NCI-H2107 (cell line): ENCODE results near the gene ATP4A.

Experiments used
- DNase-seq: peaks from one replicate; lab custom pipeline; 2025; lab: John Stamatoyannopoulos, UW

Gene ATP4A

DNA sequence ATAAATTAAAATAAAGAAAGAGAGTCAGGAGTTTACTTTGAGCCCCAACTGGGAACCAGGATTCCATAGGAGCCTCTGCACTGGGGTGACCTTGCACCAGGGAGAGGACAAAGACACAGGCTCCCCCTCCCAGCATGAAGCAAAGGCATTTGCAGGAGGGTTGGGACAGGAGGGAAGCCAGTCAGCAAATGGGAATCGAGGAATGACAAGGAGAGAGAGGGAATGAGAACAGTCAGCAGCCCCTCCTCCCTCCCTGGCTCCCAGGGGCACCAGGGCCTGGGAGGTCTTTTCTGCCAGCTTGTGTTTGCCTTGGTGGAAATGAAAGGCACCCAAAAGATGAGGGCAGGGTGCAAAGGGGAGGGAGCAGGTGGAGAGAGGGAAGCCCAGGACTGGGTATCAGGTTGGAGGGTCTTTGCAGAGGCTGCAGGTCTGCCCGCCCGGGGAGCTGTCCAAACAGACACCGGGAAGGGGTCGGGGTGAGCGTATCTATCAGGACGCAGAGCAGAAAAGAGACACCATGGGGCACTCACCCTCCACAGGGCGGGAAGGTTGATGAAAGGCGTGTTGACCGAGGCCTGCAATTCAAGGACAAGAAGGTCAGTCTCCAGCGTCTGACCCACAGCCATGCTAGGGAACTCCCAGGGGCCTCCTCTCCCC lies 39.1 kb downstream of the ATP4A start:
- no peak for DNase-seq

GRCh38 chr19:35522745-35523327 lies 40.6 kb downstream of the ATP4A start:
- no peak for DNase-seq

DNA sequence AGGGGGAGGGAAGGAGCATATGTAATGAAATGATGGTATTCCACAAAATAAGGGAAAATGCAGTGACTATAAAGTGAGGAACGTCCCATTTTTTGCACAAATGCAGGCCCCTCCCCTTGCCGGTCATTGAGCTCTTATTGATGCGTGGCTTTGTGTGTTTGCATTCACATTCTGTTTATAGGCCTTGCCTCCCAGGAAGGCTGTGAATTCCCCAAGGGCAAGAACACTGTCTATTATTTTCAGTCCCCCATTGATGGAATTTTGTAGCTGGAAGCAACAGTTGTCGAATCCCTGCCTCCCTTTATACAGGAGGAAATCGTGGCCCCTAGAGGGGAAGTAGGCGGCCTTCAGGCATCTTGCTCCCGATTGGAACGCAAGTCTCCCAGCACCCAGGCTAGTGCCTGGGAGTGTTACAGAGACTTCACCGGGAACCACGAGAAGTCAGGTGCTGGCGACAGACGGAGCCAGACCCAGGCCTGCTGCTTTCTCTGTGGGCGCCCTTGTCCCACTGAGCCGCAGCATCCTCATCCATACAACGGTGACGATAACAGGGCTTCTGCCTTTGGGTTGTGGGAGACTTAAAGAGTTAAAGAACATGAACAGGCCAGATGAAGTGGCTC lies 42.2 kb downstream of the ATP4A start:
- no peak for DNase-seq

DNA sequence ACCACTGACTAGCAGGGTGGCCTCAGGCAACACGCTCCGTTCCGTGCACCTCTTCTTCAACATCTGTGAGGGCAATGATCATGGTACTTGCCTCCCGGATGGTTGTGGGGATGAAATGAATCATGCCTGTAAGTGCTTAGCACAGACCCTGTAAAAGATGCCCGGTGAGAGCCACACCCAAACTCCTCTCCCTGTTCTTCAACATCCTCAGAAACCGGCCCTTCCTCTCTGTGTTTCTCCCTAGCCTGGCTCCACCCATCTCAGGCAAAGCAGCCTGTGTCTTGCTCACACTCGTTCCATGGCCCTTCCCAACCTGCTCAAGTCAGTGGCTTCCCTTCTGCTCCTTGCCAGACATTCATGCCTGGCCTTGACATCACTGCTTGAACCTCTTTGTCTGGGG lies 44.2 kb downstream of the ATP4A start:
- no peak for DNase-seq

- no peak for DNase-seq
Measured at GRCh38 chr19:35518313-35518712, 45.1 kb downstream of the ATP4A start.

GRCh38 chr19:35517342-35517741 lies 46.1 kb downstream of the ATP4A start:
- DNase-seq = no peak

- no peak for DNase-seq
Measured at GRCh38 chr19:35516310-35516709, 47.1 kb downstream of the ATP4A start.

DNA sequence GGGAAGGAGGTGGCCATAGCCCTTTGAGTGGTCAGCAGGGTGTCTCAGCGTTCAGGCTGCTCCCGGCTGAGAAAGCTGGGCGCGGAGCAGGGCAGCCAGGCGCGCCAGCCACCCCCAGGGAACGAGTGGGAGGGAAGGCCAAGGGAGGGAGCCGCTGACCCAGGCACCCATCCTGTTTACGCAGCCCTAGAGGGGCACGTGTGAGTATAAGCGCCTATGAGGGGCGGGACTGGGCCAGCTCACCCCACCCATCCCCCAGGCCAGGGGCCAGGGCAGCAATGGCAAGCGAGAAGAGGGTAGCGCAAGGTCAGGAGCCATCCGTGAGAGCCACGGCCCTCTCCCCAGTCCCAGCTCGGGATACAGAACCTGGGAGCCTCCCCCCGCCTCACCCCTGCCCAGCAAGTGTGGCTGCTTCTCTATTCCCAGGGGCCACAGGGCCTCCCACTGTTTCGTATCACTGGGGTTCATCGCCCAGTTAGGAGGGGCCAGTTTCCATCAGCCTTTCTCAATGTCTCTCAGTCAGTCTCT lies 49.1 kb downstream of the ATP4A start:
- DNase-seq = no peak

- no peak for DNase-seq
Measured at GRCh38 chr19:35513628-35514281, 49.7 kb downstream of the ATP4A start, which contains the start of gene DMKN. Gene DMKN (minus strand): TSS chr19:35513649. CDS start chr19:35513475, 174 bp downstream.

- no peak for DNase-seq
Measured at GRCh38 chr19:35512831-35513627, 50.4 kb downstream of the ATP4A start.

DNA sequence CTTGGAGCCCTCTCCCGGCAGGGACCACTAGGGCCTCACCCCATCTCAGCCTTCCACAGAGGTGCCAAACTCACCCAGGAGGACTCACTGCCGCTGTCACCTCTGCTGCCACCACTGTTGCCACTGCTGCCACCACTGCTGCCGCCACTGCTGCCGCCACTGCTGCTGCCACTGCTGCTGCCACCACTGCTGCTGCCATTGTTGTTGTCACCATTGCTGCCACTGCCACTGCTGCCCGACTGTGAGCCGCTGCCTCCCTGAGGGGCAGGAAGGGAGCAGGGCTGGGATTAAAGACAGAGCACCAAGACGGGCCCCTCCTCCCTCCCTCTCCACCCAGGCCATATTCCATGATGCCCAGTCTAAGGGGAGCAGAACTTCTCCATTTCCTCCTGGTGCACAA lies 52.1 kb downstream of the ATP4A start:
- DNase-seq = no peak

DNA sequence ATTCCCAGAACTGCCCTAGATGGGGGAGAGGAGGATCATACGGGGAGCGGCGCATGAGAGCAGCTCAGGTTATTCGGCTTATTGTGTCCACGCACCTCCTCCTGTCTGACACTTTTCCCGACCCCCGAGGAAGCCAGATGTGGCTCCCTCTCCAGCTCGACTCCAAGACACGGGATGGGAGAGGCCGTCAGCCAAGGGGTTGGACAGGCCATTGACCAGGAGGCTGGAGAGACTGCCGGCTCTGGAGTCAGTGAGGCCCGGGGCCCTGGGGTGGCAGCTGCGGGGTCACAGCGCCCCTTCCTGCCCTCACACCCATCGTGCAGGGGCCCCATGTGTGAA lies 52.9 kb downstream of the ATP4A start:
- DNase-seq = no peak

GRCh38 chr19:35509861-35510625 lies 53.4 kb downstream of the ATP4A start:
- DNase-seq = peak; percentile 31

- DNase-seq = no peak
Measured at GRCh38 chr19:35509018-35509652, 54.3 kb downstream of the ATP4A start.

DNA sequence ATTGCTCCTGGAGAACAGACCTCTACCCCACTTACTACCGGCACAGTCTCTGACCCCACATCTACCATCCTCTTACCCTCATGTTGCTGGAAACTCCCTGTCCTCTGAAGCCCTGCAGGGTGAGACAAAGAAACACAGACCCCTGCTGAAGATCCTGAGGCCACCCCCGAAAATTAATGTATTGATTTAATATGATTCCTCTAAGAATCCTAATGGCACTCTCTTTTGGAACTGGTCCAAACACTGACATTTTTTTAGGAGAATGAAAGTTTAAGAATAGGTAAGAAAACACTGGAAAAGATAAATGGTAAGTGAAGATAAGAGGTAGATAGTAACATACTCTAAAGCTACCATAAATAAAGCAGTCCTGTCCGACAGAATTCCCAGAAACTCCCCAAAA lies 55.3 kb downstream of the ATP4A start:
- DNase-seq = no peak

DNA sequence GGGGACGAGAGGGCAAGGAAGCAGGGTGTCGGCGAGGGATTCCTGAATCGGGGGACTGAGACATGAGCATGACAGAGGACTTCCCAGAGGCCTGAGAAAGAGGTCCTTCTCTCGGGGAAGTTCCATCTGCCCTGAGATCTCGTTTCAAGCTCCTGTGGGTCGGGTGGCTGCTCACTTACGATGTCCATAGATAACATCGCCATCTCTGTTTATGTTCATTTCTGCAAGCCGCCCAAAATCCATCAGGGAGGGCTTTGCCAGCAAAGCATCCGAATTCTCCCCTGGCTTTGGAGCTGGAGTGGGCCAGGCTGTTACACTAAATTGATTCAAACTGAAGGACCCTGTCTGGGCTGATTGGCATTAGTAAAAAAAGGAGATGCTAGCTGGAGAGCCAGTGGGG lies 55.9 kb downstream of the ATP4A start:
- DNase-seq = no peak

GRCh38 chr19:35506011-35506410 lies 57.4 kb downstream of the ATP4A start:
- no peak for DNase-seq

GRCh38 chr19:35502751-35503150 lies 60.7 kb downstream of the ATP4A start:
- DNase-seq = no peak

DNA sequence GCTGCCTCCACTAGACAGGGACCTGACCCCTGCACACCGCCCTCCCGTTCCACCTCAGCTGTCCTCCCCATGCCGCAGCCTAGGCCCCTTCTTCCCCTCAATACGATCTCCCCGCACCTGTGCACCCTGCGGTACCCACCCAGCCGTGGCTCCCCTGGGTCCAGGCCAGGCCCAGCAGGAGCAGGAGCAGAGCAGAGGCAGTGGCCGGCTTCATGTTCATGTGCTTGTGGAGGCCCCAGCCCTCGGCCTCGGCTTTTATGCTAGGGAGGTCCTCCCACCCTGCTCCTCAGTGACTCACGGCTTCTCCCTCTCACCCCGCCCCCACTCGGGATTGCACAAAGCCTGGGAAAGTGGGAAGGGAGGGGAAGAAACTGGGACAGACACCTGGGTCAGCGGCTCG lies 61.8 kb downstream of the ATP4A start:
- no peak for DNase-seq

GRCh38 chr19:35500611-35501010 lies 62.8 kb downstream of the ATP4A start:
- DNase-seq = no peak
